H1 (cell line): ENCODE measurements around the gene HEXIM2. TPM values are rescaled to one million over a fixed set of nuclear protein-coding genes. Genes with fewer than 3 reads are reported as not detected.

Experiments used
- BACH1 ChIP-seq: IDR thresholded peaks from 2 replicates; pipeline ENCODE4 v1.6.1; 2012; ENCODE audit warnings: low read length, improper control_type of control experiment
- BRCA1 ChIP-seq: IDR thresholded peaks from 2 replicates; pipeline ENCODE4 v1.6.1; 2012; ENCODE audit warnings: low read depth, low read length, improper control_type of control experiment
- CBX8 ChIP-seq: fragments of 300-800, 300-1000 bp; sonication (generic); IDR thresholded peaks from 2 replicates; pipeline ENCODE4 v1.7.1; 2016; ENCODE audit warnings: low read depth, low read length, borderline replicate concordance
- CHD2 ChIP-seq: IDR thresholded peaks from 2 replicates; pipeline ENCODE4 v1.6.1; 2012; ENCODE audit warnings: low read length, improper control_type of control experiment
- EGR1 ChIP-seq: IDR thresholded peaks from 2 replicates; pipeline ENCODE4 v1.6.1; 2011; ENCODE audit warnings: low read depth, low read length, borderline replicate concordance
- KDM4A ChIP-seq: IDR thresholded peaks from one replicate; pipeline ENCODE4 v1.7.1; 2012; ENCODE audit warnings: low read depth, mild to moderate bottlenecking, moderate library complexity, low read length, inconsistent platforms; ENCODE audit not compliant: severe bottlenecking
- SP1 ChIP-seq: IDR thresholded peaks from 2 replicates; pipeline ENCODE4 v1.6.1; 2011; ENCODE audit warnings: low read depth, low read length
- TAF1 ChIP-seq: IDR thresholded peaks from 2 replicates; pipeline ENCODE4 v1.6.1; 2011; ENCODE audit warnings: mild to moderate bottlenecking, low read depth, low read length
- polyA plus RNA-seq, 7 experiments: library from polyadenylated mRNA; depleted of rRNA in 3 of 7; stranded (reverse) in 5 of 7; unstranded in 2 of 7; fragments of >200 nt in 5 of 7; fragments of 200-250 nt in 2 of 7; gene quantifications; 1 replicate in 5 of 7; 2 replicates in 1 of 7; 4 replicates in 1 of 7; pipeline versions ENCODE4 v1.2.1 to v1.2.3, GENCODE V29; 2011 to 2013; ENCODE audit warnings: missing spikeins in 2 of 7, mixed read lengths in 2 of 7
- total RNA-seq: library from RNA; stranded (reverse); fragmentation: NEBNext Ultra II Directional; extraction: Animal tissue kit (Norgen Biotek cat#: 25700); gene quantifications from 2 replicates; pipeline ENCODE4 v1.2.1, GENCODE V29; 2021

Gene HEXIM2
- total and polyA plus RNA-seq, 2 of the 8 experiments (the other 6 are each of a cell fraction or from before 2014, with no cell fraction given), result 7.5 to 13.2 TPM

DNA sequence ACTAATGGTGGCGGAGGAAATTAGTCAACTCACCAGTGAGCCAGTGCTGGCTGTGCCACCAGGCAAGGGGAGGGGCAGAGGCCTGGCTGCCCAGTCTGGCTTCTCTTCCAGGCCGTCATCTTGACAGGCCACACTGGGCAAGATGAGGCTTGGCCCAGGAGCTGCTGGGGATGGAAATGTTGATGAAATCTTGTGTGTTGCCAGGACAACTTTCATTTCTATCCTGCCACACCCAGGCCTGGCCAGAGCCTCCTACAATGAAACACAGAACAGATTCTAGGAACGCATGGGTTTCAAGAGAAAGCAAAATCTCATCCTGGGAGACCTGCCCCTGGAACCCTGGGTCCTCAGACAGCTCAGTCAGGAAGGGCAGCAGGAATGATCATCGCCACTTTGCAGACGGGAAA lies 9.3 kb downstream of the HEXIM2 start (continued):
- TF ChIP-seq CHD2, result no peak
- no peak for TF ChIP-seq SP1
- TF ChIP-seq TAF1, result no peak
- no peak for TF ChIP-seq BRCA1
- no peak for TF ChIP-seq BACH1
- no peak for TF ChIP-seq EGR1
- no peak for TF ChIP-seq KDM4A
- no peak for TF ChIP-seq CBX8
- TF ChIP-seq, all 59 proteins: peak for 0
